ENCODE data around the gene P2RY2.

P2RY2 gene

DNA sequence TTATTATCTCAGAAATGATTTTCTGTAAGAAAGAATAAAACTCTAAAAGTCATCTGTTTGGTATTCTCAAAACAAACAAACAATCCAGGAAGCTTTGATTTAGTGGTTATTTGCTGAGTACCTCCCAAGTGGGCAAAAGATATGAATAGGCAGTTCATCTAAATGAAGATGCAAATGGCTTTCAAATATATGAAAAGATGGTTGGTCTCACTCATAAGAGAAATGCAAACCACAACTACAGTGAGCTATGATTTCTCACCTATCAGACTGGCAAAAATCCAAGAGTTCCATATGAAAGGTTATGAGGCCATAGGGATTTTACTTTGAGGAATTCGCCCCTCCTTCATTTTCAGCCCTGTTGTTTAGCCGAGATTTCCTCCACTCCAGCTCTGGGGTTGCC lies 11.3 kb upstream of the P2RY2 start:
- no peak for DNase-seq

DNA sequence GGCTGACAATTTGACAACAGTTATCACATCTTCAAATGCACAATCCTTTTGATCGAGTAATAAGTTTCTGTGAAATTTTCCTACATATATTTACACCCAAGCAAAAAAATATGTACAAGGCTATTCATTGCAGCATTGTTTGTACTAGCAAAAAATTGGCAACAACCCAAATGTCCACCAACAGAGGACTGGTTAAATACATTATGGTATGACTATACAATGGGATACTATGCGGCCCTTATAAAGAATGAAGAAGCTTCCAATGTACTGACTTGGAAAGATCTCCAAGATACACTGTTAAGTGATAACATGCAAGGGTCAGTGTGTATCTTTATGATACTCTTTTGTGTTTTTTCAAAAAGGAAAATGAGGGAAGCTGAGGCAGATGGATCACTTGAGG lies 8.2 kb upstream of the P2RY2 start:
- no peak for DNase-seq

DNA sequence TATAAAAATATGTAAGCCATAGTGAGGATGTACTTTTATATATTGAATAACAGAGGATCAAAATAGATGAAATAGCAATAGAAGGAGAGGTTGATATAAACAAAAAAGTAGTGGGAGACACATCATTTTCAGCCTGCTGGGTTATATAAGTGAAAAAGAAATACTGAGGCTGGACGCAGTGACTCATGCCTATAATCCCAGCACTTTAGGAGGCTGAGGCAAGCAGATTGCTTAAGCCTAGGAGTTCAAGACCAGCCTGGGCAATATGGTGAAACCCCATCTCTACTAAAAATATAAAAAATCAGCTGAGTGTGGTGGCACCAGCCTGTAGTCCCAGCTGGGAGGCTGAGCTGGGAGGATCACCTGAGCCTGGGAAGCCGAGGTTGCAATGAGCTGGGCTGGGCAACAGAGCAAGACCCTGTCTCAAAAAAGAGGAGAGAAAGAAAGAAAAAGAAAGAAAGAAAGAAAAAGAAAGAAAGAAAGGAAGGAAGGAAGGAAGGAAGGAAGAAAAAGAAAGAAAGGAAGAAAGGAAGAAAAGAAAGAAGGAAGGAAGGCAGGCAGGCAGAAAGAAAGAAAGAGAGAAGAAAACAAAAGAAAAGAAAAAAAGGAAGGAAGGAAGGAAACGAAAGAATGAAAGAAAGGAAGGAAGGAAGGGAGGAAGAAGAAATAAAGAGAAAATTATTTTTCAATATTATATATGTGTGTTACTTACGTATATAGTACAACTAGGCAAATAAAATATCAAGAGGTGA lies 7.0 kb upstream of the P2RY2 start:
- no peak for DNase-seq

DNA sequence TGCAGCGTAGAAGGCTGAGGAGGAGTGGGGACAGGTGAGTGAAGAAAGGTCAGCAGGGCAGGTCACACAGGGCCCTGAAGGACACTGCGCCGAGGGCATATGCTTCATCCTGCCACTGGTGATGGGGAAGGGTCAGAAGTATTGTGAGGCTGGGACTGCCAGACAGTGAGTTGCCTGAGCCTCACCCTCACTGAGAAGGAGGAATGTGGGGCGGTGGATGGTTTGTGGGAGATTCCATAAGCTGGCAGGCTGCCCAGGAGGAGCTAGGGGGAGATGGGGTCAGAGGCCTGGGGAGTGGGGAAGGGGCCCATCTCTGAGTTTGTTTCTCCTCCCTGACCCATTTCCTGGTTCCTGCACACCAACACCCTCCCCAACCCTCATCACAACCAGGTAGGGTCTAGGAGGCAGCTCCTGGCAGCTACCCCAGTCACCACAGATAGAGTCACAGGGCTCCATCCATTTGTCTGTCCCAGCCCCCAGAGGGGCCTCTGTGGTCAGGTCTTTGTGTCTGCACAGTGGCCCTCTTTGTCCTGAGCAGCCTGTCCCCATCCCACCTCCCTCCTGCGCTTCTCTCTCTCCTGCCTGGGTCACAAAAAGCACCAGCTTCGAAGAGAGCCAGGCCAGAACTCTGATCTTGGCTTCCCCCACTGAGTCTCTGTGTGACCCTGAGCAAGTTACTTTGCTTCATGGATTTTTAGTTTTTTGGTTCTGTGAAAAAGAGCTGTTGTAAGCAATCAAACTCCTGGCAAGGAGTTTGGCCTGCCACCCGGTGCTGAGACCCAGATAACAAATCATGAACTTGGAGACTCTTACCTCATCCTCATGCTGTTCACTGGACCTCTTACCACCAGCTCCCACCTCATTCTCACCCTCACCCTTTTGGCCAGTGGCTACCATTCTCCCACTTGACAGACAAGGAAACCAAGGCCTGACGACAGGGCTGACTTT lies 4.6 kb upstream of the P2RY2 start:
- no peak for DNase-seq

DNA sequence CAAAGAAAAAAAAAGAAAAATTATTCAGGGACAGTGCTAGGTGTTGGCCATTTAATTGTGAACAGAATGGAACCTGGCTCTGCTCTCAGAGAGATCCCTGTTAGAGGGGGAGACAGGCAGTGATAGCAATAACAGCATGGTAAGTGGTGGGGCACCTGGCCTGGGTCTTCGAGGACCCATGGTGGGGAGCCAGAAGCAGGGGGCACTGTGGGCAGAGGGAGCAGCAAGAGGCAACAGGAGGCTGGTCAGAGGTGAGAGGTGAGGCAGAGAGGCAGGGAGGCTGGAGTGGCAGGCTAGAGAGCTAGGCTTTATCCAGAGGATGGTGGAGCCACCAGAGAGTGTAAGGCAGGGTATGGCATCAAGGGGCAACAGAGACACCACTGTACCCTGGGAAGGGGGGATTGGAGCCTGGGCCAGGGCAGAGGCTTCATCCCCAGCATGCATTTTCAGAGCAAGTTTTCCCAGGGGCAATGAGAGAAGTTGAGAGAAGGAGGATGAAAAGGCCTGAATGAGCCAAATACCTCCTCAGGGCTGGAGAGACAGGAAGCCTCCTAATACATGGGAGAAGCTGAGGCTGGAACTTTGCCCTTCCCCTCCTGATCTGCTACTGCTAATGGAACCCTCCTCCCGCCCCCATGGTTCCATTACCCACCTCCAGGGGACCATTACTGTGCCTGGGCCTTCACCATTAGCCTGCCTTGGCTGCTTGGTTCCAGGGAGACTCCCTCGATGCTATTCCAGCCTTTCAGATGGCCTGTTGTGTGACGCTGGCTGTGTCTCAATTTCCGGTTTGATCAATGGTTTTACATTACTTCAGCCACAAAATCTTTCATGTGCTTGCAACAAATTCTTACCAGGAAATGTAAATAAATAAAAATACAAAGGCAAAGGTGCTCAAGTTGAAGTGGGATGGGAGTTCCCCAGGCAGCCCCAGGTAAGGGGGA lies 2.6 kb upstream of the P2RY2 start:
- no peak for DNase-seq

DNA sequence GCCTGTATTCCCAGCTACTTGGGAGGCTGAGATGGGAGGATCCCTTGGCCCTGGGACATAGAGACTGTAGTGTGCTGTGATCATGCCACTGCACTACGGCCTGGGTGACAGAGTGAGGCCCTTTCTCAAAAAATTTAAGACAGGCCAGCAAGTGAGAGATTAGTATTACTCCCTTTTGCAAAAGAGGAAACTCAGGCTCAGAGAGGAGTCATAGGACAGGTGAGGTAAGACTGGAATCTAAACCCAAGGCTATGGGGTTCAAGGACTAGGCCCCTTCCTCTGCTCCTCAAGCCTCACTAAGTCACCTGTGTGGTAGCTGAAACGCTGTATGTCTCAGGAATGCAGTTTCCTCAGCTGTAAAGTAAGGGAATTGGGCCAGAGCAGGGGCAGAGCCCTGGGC lies 1.6 kb upstream of the P2RY2 start:
- no peak for DNase-seq

DNA sequence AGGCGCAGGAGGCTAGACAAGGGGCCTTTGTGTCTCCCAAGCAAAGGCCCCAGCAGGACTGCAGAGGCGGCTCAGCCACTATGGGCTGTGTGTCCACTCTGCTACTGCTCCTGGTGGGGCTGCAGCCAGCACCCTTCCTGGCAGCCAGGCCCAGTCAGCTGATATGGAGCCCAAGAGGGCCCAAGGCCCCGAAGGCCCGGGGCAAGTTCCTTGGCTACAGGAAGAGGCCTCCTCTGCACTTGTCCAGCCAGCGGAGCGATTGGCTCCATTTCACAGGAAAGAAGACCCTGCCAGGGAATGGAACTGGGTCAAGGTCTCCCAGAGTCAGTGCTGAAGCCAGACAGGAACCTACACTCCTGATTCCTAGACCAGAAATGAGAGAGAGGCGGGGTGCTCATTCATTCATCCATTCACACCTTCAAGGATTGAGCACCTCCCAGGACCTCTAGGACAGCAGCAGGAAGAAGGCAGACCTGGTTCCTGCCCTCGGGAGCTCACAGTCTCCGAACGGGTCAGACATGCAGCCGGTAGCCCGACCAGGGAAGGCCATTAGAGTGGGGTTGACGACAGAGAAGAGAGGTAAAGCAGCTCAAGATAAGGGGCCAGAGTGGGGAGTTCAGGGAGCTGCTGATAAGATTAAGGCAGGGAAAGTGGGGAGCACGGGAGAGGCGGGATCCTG lies 811 bp upstream of the P2RY2 start:
- no peak for DNase-seq

DNA sequence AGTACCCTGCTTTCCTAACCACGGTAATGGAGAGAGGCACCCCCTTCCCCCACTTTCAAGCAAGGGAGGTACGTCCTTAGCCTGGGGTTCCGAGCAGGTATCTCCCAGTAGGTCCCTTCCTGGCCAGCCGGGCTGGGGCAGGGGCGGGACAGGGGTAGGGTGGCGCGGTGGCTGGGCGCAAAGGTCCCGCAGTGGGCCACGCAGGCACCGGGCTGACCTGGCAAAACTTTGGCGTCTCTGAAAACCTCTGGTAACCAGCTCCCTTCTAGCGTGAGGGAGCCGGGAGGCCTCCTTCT lies 323 bp upstream of the P2RY2 start:
- no peak for DNase-seq

DNA sequence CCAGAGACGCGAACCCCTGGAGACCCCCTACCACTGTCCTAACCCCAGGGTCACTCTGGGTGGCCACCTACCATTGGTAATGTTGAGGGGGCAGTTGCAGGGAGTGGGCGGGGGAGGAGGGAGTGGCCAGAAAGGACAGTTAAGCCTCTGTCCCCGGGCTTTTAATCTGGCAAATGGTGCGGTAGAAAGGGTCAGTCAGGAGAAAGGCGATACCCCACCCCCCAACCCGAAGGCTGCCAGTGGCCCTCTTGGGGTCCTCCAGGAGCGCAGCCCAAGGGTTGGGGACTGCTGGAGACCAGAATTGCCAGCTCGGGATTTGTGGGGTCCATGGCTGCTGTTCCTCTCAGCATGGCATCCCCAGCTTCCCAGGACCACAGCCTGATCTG lies 742 bp downstream of the P2RY2 start:
- DNase-seq, result no peak

DNA sequence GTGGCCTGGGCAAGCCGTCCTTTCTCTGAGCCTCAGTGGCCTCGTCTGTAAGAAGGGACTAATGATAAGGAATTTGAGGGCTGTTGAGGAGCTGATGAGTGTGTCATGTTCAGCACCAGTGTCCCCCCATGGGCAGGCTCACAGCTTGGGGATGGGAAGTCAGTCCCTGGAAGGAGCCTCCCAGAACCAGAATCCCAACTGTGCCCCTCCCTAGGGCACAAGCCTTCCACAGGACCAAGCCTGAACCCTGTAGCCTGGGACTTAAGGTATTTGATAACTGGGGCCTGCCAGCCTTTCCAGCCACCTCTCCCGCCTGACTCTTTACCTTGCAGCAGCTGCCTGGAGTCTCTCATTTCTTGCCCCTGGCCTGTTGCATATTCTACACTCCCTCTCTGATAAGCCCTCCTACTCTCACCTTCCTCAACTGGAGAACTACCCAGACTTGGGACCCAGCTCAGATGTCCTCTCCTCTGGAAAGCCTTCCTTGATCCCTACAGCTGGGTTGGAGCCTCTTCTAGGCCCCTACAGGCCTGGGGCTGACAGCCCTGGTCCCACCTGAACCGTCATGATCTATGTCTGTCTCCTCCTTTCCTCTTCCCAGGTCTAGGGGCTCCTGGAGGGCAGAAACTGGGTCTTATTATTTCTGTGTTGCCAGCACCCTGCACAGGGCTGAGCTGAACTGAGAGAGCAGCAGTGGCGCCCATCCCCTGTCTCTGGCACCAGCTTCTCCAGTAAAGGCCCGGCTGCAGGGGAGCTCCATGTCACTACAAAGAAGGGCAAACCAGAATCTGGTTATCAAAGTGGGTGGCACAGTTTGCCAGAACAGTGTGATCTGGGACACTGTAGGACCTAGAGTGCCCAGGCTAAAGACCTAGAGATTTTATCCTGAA lies 1.6 kb downstream of the P2RY2 start:
- no peak for DNase-seq

DNA sequence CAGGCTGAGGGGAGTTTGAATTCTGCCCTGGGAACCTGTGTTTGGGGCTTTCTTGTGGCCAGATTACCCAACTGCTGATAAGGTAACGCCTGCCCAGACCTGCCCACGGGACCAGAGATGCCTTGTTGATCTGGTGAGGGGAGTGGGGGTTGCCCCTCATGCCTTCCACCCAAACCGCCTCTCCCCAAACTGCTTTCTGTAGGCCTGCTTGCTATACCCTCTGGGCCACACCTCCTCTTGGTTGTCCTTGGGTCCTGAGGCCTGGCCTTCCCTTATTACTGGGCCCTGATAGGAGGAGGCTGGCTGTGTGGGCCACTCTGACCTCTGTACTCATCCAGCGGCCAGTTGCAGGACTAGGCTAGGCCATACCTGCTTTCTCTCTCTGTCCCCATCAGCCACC lies 3.4 kb downstream of the P2RY2 start:
- DNase-seq, result no peak

DNA sequence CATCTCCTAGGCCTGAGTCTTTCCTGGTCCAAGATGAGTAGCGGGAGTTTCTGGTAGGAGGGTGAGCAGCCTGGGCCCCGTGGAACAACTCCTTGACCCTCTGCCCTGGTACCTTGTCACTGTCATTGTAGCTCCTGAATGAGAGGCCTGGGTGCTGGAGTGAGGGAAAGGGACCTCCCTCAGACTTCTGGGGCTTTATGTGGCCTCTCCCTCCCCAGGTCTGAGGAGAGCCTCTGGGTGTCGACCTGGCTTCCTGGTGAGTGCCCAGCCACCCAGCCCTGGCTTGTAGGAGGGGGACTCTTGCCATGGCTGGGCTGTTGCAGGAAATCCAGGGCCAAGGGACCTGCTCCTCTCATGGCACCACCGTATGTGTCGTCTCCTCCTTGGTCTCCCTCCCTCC lies 3.9 kb downstream of the P2RY2 start:
- DNase-seq, result no peak

DNA sequence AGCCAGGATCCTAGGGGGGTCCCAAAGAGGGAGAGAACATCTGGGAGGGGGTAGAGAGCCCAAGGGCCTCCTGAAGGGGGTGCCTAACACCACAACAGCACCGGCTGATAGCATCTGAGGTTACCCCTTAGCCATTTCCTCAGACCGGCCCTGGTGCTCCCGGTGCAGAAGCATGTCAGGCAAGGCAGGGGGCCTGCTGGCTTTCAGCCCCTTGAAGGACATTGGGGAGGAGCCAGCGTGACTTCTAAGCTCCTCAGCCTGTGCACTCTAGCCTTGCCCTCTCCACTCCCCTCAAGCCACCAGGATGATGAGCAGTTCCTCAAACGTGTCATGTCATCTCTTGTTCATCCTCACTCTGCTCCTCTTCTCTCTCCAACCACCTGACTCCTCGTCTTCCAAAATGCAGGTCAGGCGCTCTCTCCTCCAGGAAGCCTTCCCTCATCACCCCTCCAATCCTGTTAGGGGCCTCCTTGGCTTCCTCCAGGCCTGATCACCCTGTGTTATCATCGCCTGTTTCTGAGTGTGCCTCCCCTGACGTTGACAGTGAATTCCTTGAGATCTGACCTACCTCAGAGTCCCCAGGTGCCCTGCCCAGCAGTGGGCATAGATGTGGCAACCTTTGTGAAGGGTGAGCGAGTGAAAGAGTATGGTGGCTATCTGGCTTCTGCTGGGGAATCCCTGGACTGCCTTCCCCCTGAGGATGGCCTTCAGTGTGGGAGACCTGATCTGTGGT lies 6.1 kb downstream of the P2RY2 start:
- DNase-seq, result no peak

DNA sequence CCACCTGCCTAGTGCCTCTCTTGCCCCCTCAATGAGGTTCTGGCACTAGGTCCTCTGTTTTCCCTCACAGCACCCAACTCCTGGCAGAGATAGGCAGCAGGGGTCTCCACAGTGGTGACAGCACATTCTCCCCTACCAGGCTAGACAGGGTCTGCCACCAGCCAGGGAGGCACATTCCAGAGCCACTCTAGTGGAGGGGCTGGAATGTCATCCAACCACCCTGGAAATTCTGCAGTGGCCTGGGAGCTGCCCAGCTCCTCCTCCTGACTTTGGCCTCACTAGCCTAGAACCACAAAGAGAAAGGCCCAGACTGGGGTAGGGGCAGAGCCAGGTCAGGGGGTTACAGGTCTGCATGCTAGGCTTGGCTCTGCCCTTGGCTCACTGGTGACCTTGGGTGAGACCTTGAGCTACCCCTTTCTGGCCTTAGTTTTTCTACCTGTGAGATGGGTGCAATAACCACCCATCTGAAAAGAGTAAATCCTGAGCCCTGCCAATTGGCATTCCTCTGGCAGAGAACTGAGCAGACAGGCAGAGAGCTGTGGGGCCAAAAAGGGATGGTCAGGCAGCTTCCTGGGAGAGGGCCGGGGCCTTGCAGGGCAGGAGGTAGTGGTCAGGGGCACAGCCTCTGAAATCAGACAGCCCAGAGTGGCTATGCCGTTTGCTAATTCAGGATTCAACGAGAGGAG lies 7.1 kb downstream of the P2RY2 start:
- DNase-seq, result no peak

DNA sequence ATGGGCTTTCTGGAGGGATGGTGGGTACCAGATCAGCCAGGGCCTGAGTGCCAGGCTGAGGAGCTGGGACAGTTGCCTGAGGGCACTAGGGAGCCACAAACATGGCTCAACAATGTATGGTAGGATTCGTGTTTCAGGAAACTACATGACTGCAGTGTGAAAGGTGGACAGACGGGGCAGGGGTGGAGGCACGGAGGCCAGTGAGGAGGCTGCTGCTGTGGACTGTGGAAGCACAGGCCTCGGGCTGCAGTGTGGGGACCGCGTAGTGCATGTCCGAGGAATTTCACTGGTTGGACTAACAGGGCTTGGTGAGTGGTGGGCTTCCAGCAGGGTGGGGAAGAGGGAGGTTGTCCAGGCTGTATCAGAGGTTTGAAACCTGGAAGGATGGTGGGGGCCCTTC lies 7.8 kb downstream of the P2RY2 start:
- DNase-seq, result no peak

DNA sequence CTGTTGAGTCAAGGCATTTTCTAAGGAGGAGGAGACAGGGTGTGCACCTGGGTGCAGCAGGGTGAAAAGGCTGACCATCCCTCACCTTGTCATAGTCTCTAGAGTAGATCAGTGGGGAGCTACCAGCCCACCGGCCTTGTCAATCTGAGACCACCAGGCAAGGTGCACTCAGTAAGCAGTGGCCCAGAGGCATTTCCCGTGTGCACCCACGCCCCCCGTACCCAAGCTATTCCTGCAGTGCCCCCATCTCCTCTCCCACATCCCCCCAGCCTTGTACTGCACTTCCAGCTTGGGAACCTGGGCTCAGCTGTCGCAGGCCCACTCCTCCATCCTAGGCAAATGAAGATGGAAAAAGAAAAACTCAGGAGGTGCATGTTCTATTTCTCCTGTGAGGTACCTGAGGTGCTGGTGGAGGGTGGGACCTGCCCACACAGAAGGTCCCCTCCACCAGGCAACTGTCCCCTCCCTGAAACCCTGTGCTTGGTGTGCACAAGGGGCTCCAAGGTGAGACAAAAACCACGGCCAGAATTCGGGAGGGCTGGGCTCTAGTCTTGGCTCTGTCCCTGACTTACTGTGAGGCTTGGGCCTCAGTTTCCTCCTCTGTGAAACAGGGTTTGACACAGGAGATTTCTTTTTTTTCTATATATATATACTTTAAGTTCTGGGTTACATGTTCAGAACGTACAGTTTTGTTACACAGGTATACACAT lies 8.4 kb downstream of the P2RY2 start:
- no peak for DNase-seq

DNA sequence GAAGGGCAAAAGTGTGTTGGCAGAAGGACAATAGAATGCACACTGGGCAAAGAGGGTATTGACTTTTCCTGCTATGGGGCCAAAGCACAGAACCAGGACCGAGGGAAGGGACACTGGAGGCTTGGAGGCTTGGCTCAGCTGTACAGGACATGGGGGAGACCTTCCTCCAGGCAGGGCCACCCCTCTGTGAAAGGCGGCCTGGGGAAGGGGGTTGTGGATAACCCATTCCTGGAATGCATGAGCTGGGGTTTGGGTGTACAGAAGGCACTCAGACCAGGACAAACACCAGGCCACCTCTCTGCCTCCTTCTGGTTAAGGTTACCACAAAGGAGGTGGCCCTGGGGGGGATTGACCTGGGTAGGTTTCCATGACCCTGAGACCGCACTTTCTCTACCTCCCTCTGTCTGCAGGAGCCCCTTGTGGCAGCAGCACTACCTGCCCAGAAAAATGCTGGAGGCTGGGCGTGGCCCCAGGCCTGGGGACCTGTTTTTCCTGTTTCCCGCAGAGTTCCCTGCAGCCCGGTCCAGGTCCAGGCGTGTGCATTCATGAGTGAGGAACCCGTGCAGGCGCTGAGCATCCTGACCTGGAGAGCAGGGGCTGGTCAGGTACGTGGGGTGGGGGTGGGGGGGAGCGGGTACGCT lies 9.6 kb downstream of the P2RY2 start:
- DNase-seq, result no peak

DNA sequence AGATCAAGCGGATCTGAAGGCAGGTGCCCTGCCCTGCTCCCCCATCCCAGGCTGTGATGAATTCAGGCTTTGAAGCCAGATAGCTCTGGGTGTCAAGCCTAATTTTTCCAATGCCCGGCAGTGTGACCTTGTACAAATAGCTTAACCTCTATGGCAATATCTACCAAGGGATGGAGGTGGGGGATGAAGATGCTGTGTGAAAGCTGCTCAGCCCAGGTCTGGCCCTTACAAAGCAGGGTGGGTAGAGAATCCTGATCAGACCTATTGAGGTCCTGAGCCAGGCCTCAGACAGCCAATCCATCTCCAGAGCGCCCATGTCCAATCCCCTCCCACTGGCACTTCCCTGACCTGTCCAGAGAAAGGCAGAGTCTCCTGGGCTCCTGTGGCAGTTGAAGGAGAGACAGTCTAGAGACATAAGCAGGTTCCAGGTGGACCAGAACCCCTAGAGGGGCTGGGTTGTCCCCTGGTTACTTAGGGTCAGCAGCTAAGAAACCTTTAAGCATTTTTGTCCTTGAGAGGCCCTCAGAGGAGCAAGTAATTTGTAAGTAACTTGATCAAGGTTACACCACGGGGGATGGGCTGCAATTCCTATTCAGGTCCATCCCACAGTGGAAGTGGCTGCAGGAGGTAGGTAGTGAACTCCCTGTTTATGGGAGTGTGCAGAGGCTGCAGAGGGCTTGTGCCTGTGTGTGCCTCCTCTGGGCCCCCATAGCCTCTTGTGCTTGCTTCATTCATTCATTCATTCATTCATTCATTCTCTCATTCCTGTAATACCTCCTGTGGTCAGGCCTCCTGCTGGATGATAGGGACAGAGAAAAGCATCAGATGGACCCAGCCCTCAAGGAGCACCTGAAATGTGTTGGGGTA lies 10.4 kb downstream of the P2RY2 start:
- DNase-seq, result no peak

All from stimulated activated naive CD4-positive, alpha-beta T cell (primary cell).